IPS-NIHi7 (cell line): Measurements from ENCODE around the gene FGF1.

Experiments
- DNase-seq: peaks from one replicate; pipeline ENCODE4 v3.0.0; 2012; ENCODE audit warnings: mixed read lengths; ENCODE audit errors: extremely low spot score

The FGF1 gene

DNA sequence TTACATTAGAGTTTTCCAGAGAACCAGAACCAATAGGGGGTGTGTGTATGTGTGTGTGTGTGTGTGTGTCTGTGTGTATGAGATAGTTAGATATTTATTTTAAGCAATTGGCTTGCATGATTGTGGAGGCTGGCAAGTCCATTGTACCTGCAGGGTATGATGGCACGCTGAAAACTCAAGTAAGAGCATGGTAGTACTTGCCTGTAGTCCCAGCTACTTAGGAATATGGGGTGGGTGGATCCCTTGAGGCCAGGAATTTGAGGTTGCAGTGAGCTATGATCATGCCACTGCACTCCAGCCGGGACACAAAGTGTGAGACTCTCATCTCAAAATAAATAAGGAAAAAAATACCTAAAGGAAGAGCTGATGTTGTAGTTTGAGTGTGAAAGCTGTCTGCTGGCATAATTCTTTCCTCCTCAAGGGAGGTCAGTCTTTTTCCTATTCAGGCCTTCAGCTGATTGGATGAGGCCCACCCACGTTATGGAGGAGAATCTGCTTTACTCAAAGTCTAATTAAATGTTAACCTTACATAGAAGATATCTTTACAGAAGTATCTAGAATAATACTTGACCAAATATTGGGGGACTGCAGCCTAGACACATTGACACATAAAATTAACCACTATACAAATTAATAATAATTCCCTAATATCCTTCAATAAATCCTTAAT lies 107.6 kb downstream of the FGF1 start:
- no peak for DNase-seq

DNA sequence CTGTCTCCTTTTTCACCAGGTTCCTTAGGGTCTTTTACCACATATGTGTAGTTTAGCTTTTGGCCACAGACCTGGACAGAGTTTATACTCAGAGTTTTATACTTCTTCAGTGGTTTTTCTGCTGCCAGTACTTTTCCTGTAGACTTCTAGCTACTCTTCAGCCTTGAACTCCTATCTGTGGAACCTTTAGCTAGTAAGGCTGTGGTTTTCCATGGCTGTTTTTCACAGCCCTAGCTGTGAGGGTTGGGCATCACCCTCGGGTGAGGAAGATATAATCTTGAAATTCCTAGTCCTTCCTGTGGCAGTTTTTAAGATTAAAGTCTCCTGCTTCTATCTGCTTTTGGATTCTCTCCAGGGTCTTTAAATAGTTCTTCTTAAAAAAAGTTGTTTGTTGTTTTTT lies 109.1 kb downstream of the FGF1 start:
- DNase-seq: no peak

DNA sequence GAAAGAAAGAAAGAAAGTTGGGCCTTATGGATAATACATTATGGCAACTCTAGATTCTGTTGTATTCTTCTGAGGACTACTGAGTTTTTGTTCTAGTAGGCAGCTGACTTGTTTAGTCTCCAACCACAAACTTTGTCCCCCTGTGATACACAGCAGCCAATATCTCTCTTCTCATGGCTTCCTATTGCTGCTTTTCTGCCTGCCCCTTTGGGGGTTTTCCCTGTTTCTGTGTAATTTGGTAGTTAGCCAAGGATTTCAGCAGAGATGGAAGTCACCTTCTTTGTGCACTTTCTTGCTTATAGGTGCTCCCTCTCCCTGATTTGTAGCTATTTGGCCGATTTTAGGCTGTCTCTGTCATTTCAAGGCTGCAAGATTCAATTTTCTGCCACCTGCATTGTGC lies 109.6 kb downstream of the FGF1 start:
- DNase-seq: no peak

DNA sequence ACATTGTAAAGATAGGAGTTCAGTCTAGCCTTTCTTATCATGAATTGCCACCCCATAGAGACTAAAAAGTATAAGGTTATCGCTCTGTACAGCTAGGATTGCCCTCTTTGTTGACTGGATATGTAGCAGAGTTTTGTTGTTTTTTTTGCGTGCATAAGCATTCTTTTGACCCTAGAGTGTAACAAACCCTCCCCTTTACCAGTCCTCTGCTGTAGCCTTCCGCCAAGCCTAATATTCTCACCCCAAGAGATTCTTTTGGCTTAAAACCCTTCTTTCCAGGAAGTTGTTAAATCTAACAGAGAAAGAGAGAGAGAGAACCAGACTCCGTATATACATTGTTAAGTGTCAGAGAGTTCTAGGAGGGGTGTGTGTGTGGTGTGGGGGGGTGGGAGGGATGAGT lies 113.9 kb downstream of the FGF1 start:
- no peak for DNase-seq

DNA sequence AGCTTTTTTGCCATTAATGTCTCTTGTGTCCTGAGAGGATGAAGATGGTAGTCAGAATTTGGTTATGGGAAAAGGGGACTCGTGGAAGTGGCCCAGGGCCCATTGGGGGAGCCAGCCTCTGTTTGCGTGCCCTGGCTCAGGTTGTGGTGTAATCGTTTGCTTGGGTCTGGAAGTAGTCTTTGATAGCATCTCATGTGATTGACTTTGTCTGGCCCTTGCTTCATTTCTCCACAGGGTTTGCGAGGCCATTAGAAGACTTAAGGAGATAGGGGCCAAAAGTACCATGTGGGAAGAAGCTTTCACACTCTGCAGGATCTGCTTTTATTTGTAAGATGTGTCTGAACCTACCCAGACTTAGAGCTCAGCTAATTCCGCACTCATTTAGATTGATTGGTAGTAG lies 114.5 kb downstream of the FGF1 start:
- peak; percentile 19 for DNase-seq

DNA sequence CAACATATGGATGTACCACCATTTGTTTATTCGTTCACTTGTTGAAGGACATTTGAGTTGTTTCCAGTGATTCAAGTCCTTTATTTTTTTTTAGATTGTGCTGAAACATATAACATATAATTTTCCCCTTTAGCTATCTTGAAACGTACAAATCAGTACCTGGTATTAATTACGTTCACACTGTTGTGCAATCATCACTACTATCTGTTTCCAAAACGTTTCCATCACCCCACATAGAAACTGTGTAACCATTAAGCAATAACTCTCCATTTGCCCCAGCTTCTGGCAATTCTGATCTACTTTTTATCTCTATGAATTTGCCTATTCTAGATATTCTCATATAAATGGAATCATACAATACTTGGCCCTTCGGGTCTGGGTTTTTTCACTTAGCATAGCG lies 116.0 kb downstream of the FGF1 start:
- DNase-seq: no peak

DNA sequence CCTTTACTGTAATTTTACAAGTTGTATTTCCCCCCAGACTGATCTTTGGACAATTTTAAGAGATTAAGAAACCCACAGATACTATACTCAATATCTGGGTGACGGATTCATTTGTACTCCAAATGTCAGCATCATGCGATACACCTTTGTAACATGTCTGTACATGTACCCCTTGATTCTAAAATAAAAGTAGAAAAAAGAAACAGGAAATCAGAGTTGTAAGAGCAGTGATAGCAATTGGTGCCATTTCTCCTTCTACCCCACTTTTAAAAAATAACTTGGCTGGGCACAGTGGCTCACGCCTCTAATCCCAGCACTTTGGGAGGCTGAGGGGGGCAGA lies 116.9 kb downstream of the FGF1 start:
- no peak for DNase-seq

DNA sequence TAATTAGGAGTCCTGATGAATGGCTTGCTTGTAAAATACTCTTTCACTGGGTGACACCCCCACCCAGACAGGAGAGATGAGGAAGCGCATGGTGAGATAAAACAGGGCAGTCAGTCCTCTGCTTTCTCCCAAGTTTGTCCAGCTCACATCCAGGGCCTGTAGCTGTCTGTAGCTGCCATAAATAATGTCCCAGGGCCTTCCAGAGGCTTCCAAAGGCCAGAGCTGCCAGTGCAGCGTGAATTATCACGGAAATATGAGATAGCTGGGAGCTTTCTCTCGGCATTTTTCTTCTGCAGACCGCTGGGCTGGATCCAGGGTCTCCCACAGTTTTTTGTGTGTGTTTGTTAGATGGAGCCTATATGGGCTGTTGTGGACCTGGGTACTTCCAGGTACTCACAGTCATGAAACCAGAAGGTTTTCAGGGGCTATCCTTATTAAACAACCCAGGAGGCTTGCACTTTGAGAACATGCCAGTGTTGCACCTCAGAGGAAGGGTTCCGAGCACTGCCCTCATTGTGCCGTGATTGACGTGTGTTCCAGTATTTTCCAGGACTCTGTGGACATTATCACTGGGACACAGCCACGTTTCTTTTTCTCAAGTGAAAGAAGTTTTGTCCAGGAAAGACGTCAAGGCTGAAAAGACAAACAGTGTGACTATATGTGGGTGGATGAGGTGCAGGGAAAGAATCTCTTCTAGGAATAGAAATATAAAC lies 117.5 kb downstream of the FGF1 start:
- DNase-seq: no peak

DNA sequence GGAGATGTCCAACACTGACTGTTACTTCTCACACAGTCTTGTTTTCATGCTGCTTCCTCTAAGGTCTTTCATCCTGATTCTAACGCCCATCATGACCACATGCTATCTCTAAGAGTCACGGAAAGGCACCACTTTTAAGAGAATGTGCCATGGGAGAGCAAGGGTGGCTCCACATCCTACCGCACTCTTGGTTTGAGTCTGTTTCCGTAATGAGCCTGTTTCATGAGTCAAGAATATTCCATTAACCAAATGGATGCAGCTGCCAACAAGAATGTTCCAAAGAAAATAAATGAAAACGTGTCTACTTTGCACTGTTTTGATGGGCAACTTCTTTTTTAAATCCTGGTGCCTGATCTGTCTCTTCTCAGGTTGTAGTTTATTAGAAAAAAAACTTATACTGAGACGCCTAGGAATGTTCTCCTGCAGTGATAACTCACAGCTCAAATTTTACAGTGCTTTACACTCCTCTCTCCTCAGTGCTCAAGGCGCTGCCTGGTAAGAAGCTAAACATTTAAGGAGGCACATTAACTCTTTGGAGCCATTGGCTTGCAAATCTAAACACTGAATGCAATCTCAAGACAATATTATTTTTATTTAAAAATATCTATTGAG lies 124.3 kb downstream of the FGF1 start:
- DNase-seq: no peak

DNA sequence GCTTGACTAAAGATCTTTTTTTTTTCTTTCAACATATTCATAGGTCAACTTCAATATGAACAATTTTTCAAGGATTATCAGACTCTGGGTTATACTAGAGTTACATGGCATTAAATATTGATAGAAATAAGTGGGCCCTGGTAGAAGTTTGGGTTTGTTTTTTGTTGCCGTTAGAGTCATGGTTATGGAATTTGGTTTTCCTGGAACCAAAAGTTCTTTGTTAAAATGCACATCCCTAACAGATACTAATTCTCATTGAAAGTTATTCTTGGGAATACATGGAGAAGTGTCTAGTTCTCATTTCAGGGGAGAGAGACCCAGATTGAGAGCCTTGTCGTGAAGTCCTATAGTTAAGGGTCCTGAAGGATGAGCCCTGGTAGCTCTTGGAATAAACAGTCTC lies 124.9 kb downstream of the FGF1 start:
- no peak for DNase-seq

DNA sequence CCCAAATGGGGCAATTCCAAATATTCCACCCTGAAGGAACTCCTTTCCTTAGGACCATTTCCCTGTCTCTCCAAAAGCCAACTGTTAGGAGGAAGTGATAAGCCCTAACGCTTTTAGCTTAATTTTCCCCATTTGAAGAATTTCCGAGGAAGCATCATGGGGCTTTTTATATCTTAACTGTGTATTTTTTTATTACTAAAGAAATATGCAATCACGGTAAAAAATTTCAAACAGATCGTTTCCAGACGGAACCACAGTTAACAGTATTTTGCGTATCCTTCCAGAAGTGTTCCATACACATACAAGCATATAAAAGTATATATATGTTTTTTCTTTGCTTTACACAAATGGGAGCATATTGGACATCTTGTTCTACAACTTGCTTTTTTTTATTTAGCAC lies 133.8 kb downstream of the FGF1 start:
- no peak for DNase-seq

DNA sequence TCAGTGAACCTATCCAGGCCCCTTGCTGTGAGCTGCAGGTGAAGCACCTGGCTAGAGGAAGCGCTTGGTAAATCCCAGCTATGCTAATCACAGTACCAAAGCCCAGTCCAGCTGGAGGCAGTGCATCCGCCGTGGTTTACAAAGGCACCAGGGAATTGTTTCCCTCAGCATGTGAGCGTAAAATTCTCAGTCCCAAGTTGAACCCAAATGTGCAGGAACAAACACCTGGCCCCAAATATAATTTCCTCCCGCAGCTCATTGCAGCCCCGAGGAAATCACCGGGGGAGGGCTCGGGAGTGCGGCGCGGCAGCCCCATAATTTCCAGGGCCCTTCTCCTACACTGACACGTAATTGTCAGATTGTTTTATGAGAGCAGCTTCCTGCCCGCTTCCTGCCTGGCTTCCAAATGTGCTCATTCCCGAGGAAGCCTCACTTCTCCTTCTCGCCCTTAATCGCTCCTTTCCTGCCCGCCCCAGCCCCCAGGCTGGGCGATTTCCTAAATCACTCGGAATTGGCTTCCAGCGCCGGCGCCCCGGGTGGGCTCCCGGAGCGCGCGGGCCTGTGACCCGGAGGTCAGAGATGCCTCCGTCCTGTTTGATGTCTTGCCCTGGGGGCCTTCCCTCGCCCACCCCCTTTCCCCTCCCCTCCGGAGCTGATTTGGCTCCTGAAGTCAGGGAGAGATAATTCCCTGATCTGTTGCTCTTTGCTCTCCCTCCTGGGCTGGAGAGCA lies 134.4 kb downstream of the FGF1 start:
- DNase-seq: peak; percentile 84

DNA sequence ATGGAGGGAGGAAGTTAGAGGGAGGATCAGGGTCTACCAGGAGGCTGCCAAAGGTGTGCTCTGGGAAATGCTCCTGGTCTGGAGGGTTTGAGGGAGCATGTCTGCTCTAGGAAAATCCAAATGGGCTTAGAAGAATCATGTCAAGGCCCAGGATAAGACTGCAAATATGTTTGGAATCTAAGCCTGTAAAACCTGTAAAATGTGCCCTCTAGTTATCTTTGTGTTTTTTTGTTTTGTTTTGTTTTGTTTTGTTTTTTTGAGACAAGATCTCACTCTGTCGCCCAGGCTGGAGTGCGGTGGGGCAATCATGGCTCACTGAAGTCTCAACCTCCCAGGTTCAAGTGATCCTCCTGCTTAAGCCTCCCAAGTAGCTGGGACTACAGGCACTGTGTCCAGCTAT lies 135.4 kb downstream of the FGF1 start:
- DNase-seq: no peak

DNA sequence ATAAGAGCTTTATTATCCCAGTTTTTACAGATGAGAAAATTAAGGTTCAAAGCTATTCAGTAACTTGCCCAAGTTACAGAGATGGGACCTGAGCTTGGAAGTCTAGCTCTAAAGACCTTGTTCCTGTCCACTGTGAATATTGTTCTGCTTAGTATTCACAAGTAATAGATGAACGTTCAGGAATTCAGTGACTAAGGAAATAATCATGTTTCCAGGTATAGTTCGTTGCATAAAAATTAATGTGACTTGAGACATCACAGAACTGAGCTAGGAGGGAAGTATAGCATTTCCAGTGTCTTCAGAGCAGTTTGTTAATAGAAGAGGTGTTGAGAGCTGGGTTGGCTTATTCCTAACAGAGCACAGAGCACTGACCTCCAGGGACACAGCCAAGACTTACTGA lies 136.1 kb downstream of the FGF1 start:
- DNase-seq: no peak

DNA sequence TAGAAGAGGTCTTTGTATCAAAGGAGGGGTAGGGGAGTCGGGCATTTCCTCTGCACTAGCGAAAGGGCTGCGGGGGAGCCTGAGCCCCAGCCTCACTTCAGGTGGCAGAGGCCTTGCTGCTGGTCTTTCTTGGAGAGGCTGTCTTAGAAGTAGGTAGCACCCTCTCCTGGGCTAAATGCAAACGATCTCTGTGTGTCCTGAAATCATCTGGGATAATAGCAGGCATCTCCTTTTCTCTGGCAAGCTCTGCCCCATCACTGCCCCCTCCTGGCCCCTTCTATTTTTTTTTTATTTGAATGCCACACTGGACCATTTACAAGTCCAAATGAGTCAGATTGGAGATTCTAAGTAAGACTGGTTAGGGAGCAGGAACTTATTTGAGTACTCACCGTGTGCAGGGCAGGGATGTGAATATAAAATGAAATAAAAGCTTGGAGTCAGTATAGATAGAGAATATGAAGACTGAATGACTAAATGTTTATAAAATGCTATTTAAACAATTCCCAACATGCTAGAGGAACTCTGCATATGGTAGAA lies 137.1 kb downstream of the FGF1 start:
- peak; percentile 86 for DNase-seq

DNA sequence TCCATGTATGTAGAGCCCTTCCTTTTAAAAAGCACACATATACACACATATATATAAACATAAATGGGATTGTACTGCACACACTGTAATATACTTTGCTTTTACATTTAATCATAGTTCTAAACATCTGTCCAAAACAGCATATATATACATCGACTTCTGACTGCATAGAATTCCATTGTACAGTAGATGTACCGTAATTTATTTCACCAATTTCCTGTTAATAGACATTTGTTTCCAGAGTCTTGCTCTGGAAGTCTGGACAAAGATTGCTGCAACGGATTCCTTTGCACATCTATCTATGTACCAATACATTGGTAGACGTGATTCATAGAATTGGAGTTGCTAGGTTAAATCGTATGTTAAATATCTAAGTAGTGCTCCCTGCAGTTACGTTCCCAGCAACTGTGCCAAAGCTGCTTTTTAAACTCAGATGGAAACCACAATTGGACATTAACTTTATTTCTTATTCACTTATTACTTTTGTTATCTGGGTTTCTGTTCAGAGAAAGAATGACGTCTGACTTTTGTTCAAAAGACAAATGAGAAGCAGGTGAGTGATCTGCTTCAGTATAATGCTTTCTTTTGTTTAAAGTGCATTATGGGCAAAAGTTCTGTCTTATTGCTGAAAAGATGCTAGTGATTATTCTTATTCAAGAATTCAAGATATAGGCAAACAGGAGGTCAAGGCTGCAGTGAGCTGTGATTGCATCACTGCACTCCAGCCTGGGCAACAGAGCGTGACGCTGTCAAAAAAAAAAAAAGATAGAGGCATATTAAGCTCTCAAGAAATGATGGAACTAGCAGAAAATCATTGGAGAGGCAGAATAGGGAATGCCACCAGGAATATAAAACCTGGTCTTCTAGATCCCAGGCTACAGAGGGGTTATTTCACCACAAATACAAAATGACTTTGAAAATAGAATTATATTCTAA lies 138.2 kb downstream of the FGF1 start:
- no peak for DNase-seq

DNA sequence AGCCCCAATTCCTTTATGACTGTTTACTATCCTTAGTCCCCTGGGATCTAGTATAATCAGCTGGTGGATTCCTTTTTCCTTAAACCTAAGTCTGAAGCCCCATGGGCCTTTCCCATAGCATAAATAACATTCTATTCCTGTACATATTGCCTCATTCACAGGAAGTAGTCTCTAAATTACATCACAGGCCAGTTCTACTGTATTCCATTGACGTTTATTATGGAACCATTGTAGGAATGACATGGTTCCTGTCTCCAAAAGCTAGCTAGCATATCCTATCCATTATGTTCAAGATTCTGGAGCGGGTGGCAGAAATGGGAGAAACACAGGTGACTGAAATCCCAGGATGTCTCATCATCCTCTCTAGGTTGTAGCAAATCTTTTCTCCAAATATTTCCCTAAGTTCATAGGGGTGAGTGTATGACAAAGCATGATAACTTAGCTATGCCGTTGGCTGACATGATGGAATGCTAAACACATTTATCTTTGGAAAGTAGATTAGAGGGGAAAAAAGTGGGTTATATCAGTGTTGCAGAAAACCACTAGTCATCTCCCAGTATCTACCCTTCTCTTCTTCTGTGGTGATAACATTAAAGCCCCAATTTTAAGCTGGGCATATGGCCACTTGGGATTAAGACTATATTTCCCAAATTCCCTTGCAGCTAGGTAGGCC lies 140.1 kb downstream of the FGF1 start:
- DNase-seq: no peak

DNA sequence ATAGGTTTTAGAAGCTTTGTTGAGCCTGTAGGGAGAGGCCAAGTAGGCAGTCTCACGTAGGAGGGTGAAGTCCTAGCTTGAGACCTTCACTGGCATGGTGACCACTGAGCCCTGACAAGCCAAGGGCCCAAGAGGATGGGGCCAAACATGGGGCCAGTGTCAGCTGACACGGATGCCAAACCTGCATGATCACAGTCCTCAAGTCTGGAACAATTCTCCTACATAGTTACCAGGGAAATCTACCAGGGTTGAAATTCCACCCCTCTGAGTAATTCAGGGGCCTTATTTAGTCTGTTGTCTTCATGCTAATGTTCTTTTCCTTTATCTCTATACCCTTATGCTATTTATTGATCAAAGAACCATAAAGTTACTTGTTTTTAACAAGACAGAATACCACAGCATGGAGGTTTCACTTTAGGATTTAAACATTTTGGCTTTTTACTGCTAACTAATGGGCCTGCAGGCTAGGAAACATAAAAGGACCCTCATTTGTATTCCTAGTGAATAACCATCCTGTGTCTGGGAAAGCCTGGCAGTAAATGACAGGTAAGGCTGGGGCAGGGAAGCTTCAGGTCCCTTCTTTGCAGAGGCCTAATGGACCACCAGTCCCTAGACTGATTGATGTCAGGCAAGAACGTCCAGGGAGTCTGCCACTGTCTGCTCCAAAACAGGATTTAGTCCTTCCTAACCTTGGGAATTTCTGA lies 140.8 kb downstream of the FGF1 start:
- no peak for DNase-seq

DNA sequence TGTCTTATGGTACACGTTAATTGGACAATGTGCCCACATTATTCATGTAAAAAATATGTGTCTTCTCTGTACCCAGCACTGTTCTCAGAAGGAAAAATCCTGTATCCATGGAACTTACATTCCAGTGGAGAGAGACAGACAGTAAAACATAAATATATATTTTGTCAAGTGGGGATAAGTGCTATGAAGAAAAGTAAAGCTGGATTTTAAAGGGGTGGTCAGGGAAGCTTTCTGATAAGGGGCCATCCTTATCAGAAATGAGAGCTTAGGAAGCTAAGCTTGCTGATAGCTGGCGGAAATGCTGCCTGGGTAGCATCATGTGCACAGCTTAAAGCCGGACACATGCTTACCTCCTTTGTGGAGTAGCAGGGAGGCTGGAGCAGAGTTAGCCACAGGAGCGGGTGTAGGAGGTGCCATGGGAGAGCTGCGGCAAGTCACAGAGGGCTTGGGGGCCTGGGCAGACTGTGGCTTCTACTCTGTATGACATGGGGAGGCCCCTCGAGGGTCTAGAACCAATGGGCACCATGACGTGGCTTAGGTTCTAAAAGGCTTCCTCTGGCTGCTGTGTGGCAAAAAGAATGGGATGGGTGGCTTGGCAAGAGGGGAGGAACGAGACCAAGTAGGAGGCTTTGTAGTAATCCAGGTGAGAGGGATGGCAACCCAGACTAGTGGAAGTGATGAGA lies 141.7 kb downstream of the FGF1 start:
- no peak for DNase-seq

DNA sequence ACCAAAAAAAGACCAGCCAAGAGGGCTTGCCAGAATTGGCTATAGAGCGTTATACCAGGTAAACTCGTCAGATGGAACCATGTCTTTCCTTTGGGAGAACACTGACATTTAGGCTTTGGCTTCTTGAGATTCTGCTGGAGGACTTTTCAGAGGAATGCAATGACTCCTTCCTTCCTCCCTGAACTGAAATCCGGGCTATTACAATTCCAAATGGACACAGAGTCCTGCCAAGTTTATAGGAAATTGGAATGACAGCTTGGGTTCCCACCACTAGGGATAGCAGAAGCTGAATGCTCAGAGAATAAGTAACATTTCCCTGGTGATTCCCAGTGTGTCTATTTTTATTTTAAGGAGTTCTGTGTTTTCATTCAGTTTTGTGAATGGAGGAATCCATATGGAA lies 143.0 kb downstream of the FGF1 start:
- no peak for DNase-seq
